Thyroid gland (tissue), 4 donors: ENCODE results near the gene TMTC4. TPM values are rescaled to one million over a fixed set of nuclear protein-coding genes. Genes with fewer than 3 reads are reported as not detected.
"Not testable (repeated sequence)": the region's sequence is repeated elsewhere in the genome, so short reads cannot be mapped to it uniquely, and the experiment has no call there.

ENCODE experiments used
- DNase-seq, 2 donors: peaks; one replicate each; pipeline ENCODE4 v3.0.0-alpha.2; 2019
- H3K27ac ChIP-seq, 3 donors: fragments of 200-600 bp; sonication (generic); 1 replicate in 2 of 3; 2 replicates in 1 of 3; pipeline ENCODE4 v1.5.1; 2016 to 2019; ENCODE audit warnings: mild to moderate bottlenecking in 1 of 3, moderate library complexity in 1 of 3
- H3K27me3 ChIP-seq: fragments of 200-600 bp; sonication (generic); one replicate; pipeline ENCODE4 v1.5.1; 2019
- H3K36me3 ChIP-seq, 2 donors: fragments of 200-600 bp; sonication (generic); one replicate each; pipeline ENCODE4 v1.5.1; 2016 to 2019
- H3K4me1 ChIP-seq, 2 donors: fragments of 200-600 bp; sonication (generic); one replicate each; pipeline ENCODE4 v1.5.1; 2017 to 2019
- H3K4me3 ChIP-seq, 3 donors: fragments of 200-600 bp; sonication (generic); replicated peaks in 1 of 3; 1 replicate in 2 of 3; 2 replicates in 1 of 3; pipeline ENCODE4 v1.5.1; 2016; ENCODE audit warnings: mild to moderate bottlenecking in 1 of 3
- H3K9me3 ChIP-seq: fragments of 200-600 bp; sonication (generic); one replicate; pipeline ENCODE4 v1.5.1; 2017
- CTCF ChIP-seq, 6 experiments: fragments of 200-600 bp in 3 of 6; fragments of 450-650 bp in 3 of 6; sonication (generic) in 3 of 6; IDR thresholded peaks; one replicate each; pipeline ENCODE4 v1.5.1; 2016 to 2019; ENCODE audit warnings: antibody characterized with exemption in 6 of 6, mild to moderate bottlenecking in 2 of 6, inconsistent platforms in 1 of 6, moderate library complexity in 1 of 6
- POLR2A ChIP-seq, 2 donors: fragments of 450-650 bp; IDR thresholded peaks; one replicate each; pipeline ENCODE4 v1.6.1; 2017; ENCODE audit warnings: antibody characterized with exemption in 2 of 2, mild to moderate bottlenecking in 2 of 2, moderate library complexity in 1 of 2
- WGBS, 2 donors: methylation state at CpG; one replicate each; pipeline ENCODE4 v1.1.5; 2017; 5-methylcytosine and 5-hydroxymethylcytosine counted together
- intact Hi-C: fragments of 100-400 bp; cut with DNase I; formaldehyde crosslinking; loops from one replicate; pipeline ENCODE4 v1.15.1; 2023
- total RNA-seq, 4 donors: library from RNA; depleted of rRNA; stranded (reverse); fragments of >200 nt; gene quantifications; one replicate each; pipeline ENCODE4 v1.2.3, GENCODE V29; 2016

The TMTC4 gene
- total RNA-seq, 4 donors from 2014 or later = 15.1 to 21.3 (median 18.4) TPM

- 89 to 98% methylated on average over 12 of the region's 12 CpGs for WGBS, 2 donors
- no peaks in the 10 kb centered on the region for H3K36me3 ChIP-seq
These were observed 94.5 kb downstream of the TMTC4 start for GRCh38 chr13:100580045-100580444.

GRCh38 chr13:100577239-100577638 is 97.4 kb downstream of the TMTC4 start:
- intact Hi-C loops = not testable (repeated sequence)
- 91 to 98% methylated on average over 4 of the region's 4 CpGs for WGBS, 2 donors

More at GRCh38 chr13:100580045-100580444, 94.5 kb downstream of the TMTC4 start:
- no peak for DNase-seq
- TF ChIP-seq CTCF (IDR thresholded peaks at IDR 0.05) = no peak
- no peak for TF ChIP-seq POLR2A (IDR thresholded peaks at IDR 0.05)
- no peaks in the 10 kb centered on the region for H3K9me3 ChIP-seq
- H3K4me3 ChIP-seq = no peak overlapping the region
- intact Hi-C loops = no loop called here
- H3K27ac ChIP-seq = no peak overlapping the region
- H3K4me1 ChIP-seq = no peaks in the 10 kb centered on the region
- H3K27me3 ChIP-seq = no peaks in the 10 kb centered on the region

GRCh38 chr13:100573121-100573520 is 101.5 kb downstream of the TMTC4 start:
- WGBS, 2 donors = 29 to 40% methylated on average over 2 of the region's 2 CpGs
- Histone ChIP-seq H3K27me3 (no peaks in the 10 kb centered on the region), H3K4me1 (no peaks in the 10 kb centered on the region), H3K4me3 (no peak overlapping the region), H3K36me3 (no peaks in the 10 kb centered on the region), H3K27ac (no peak overlapping the region), H3K9me3 (no peaks in the 10 kb centered on the region)
- TF ChIP-seq CTCF (IDR thresholded peaks at IDR 0.05) (peak in 4 of 6 experiments; percentile 55 to 71 (median 60)), POLR2A (IDR thresholded peaks at IDR 0.05) (no peak)
- peak; percentile 77 to 81 for DNase-seq
- intact Hi-C loops = loop anchor here (5.0 kb wide), 1 partner anchor 554 kb away; no protein-coding TSS in a partner anchor

More at GRCh38 chr13:100577239-100577638, 97.4 kb downstream of the TMTC4 start:
- not testable (repeated sequence) for DNase-seq, H3K4me3 ChIP-seq, H3K36me3 ChIP-seq, H3K27ac ChIP-seq, H3K4me1 ChIP-seq, H3K27me3 ChIP-seq, H3K9me3 ChIP-seq

GRCh38 chr13:100566543-100566942 is 108.1 kb downstream of the TMTC4 start:
- Histone ChIP-seq H3K9me3 (no peaks in the 10 kb centered on the region), H3K27ac (no peak overlapping the region), H3K36me3 (no peaks in the 10 kb centered on the region), H3K4me1 (no peaks in the 10 kb centered on the region), H3K27me3 (no peaks in the 10 kb centered on the region), H3K4me3 (no peak overlapping the region)
- intact Hi-C loops = no loop called here
- DNase-seq = no peak
- TF ChIP-seq CTCF (IDR thresholded peaks at IDR 0.05) (no peak), POLR2A (IDR thresholded peaks at IDR 0.05) (no peak)
- WGBS, 2 donors = 91 to 96% methylated on average over 6 of the region's 6 CpGs

- TF ChIP-seq CTCF (IDR thresholded peaks at IDR 0.05) (no peak), POLR2A (IDR thresholded peaks at IDR 0.05) (no peak)
- Histone ChIP-seq H3K9me3 (no peaks in the 10 kb centered on the region), H3K27ac (no peak overlapping the region), H3K4me3 (no peak overlapping the region), H3K4me1 (no peaks in the 10 kb centered on the region), H3K36me3 (no peaks in the 10 kb centered on the region), H3K27me3 (no peaks in the 10 kb centered on the region)
- intact Hi-C loops = no loop called here
- no peak for DNase-seq
- 71 to 73% methylated on average over 8 of the region's 8 CpGs for WGBS, 2 donors
These were observed 109.3 kb downstream of the TMTC4 start for GRCh38 chr13:100565286-100565685.
